GDM1 (cell line): ENCODE data around the gene THSD4.
A peak's percentile ranks its signal among the peaks of the same experiment; 100 is the strongest.
"Not testable (repeated sequence)": the region's sequence is repeated elsewhere in the genome, so short reads cannot be mapped to it uniquely, and the experiment has no call there.

ENCODE experiments used
- DNase-seq: peaks from one replicate; lab custom pipeline; 2025; lab: John Stamatoyannopoulos, UW

Gene THSD4

GRCh38 chr15:71723344-71723743 lies 608.1 kb downstream of the THSD4 start:
- DNase-seq = no peak

- DNase-seq = not testable (repeated sequence)
These were observed 610.1 kb downstream of the THSD4 start for GRCh38 chr15:71725207-71725955.

DNA sequence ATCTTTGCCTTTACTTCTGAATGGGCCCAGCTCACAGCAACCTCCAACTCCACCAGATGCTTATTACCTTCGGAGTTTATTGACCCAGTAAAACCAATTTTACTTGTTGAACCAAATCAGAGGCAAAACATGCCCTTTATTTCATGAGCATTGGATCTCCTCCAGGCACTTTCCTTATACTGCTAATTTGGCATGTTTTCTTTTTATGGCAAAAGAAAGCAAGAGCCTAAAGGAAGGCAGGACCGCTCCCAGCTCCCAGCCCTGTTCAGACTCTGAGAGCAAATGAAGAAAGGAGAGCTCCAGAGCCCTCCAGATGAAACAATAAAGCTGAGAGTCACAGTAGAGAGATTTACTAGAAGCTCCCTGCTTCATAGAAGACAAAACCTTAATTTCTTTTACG lies 613.6 kb downstream of the THSD4 start:
- no peak for DNase-seq

DNA sequence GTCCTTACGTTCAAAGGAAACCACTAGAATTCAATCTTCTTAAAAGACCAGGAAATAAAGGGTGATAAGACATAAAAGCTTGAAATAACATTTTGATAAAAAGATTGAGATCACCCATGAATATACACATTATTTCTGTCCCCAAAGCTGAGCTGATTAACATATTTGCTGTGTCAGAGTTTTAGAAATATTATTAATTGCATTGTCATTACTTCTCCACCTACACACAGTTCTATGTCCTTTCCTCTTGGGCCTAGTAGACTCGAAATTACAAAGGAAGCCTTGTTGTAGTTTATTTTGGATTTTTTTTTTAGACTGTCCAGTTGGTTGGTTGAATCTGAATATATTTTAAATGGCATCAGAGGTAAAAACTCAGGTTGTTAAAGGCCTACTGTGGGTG lies 614.0 kb downstream of the THSD4 start:
- DNase-seq = no peak

DNA sequence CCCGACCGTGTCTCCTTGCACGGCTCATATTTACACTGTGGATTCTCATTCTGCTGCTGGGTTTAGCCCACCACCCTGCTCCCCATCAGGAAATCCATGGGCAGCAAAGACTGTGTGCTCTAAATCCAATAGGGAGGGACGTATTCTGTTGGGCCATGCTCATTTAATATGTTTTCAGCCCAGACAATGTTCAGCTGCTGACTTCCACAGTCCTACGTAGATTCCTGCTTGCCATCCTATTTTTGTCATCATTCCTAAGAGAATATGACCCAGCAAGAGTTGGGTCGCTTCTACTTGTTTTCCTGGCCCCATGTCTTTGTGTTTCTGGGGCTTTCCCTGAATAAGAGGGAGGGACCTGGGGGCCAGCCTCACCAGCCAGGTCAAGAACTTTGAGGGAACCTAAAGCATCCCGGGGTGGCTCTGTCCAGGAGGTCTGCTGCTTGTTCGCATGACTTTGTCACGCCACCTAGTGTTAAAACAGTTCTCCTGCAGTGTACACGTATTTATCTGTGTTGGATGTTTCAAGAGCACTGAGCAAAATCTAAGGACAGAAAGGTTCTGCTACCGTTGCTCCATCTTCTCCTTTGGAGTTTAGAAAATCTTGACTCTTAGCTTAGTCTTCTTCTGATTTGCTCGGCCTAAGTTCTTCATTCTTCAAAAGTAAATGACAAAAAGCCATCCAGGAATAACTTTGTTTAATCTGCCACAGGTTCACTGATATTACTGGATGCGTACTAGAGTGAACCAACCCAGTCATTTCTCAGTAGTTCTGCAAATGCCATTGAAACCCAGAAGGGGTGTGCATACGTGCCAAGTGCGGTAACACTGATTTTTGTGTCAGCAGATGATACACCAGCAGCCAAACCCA lies 615.2 kb downstream of the THSD4 start:
- peak; percentile 7 for DNase-seq

DNA sequence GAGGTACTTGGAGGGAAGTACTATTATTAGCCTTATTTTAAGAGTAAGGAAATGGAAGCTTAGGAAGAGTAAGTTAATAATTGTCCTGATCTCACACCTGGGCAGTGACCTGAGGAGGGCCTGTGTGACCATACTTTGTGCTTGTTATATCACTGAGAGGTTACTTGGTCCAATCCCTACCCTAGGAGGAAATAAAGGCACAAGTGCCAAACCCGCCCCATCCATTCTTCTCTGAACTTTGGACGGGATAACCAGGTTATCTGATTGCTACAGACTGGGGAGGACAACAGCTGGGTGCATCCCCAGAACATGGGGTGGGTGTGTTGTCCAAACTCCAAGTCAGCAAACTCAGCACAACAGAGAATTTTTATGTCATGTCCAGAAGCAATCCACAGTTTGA lies 617.4 kb downstream of the THSD4 start:
- DNase-seq = no peak

DNA sequence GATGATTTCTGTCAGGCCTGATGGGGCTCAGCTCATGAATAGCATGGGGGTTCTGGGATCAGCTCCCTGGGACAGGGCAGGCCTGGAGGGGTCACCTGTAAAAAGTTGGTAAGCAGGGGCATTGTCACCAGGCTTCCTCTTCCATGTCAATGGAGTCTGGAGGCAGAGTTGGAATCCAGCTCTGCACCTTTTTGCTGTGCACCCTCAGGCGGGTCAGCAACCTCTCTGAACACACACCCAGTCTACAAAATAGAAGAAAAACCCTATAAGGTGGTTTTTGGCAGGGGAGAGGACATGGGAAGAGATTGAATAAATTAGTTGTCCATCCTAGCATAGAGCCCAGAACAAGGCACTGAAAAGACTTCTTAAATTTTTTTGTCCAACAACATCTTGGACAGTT lies 617.9 kb downstream of the THSD4 start:
- no peak for DNase-seq

DNA sequence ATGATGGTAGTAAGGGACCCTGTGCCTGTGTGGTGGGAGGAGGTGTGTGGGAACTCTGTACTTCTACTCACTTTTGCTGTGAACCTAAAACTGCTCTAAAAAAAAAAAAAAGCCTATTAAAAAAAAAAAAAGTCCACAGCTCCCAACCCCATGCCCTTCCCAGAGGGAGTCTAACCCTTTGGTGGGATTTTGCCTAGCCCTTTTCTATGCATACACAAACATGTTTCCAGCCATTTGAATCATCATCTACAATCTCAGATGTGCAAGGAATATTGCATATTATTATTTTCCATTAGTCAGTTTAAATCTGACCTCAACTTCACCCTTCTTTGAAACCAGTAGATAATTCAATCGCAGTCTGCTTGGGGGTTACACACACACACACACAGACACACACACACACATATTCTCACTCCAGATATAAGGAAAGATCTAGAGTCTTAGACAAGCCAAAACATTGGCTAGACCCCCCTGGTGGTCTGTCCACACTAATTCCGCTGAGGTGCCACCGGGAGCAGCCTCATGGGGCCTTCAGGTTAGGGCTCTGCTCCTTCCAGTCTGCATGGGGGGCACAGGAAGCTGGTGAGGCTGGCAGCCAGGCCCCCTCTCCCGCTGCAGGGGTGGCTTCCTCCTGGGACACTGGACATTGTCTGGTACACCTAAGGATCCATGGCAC lies 619.6 kb downstream of the THSD4 start:
- no peak for DNase-seq

GRCh38 chr15:71735385-71735757 lies 620.1 kb downstream of the THSD4 start:
- DNase-seq = no peak

DNA sequence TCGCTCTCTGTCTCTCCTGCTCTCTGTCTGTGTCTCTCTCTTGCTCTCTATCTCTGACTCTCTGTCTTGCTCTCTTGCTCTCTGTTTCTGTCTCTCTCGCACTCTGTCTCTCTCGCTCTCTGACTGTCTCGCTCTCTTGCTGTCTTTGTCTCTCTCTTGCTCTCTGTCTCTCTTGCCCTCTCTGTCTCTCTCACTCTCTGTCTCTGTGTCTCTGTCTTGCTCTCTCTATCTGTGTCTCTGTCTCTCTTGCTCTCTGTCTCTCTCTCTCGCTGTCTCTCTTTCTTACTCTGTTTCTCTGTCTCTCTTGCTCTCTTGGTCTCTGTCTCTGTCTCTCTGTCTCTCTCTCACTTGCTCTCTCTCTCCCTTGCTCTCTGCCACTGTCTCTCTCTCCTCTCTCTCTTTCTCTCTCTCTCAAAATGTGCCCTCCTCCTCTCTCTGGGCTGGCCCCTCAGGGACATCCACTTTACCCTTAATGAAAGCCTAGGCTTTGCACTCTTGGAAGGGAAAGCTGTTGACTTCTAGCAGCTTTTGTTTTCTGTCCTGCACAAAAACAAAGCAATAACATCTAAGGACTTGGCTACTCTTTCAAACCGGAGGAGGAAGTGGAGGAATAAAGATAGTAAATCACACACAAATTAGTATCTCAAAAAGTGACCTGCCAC lies 621.1 kb downstream of the THSD4 start:
- DNase-seq = no peak

DNA sequence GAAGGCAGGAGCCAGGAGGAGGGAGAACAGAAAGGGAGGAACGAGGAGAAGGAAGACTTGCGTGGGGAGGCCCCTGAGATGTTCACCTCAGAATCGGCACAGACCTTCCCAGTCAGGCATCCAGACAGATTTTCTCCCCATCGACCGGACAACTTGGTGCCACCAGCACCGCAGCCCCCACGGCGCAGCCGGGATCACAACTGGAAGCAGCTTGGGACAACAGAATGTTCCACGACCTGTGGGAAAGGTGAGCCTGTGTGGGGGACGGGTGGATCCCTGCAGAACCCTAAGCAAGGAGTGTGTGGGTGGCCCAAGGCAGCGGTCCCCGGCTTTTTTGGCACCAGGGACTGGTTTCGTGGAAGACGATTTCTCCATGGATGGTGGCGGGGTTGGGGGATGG lies 622.5 kb downstream of the THSD4 start:
- no peak for DNase-seq

DNA sequence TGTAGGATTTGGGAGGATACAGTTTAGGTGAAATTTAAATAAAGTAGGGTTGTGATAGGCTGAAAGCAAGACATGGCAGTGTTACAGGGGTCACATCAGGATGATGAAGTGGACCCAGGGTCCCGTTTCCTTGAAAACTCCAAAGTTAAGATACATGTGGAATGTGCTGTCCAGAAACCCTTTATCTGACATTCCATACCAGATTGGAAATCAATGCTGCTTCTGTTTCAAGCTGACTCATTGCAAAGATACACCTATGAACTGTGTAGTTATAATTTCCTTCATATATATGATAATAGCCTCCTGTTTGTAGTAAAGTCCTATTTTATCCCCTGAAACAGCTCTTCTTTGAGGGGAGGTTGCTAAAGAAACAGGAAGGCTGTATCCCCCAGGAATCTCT lies 624.1 kb downstream of the THSD4 start:
- DNase-seq = no peak

DNA sequence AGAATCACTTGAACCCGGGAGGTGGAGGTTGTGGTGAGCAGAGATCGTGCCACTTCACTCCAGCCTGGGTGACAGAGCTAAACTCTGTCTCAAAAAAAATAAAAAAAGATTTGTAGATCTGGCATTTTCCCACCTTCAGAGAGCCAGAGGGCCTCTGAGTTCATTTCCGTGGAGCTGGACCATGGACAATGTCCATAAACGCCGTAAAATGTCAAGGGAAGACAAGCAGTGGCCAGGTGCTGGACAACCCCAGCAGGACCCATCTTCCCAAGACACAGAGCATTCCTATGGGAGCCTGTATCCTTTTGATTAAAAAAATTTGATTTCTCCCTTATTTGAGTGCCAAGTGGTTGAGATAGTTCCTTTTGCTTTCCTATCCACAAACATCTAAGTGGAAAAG lies 627.7 kb downstream of the THSD4 start:
- DNase-seq = no peak

- DNase-seq = no peak
These were observed 628.7 kb downstream of the THSD4 start for GRCh38 chr15:71743861-71744382.

GRCh38 chr15:71746719-71747118 lies 631.4 kb downstream of the THSD4 start:
- no peak for DNase-seq

GRCh38 chr15:71747128-71748083 lies 632.1 kb downstream of the THSD4 start:
- DNase-seq = no peak

DNA sequence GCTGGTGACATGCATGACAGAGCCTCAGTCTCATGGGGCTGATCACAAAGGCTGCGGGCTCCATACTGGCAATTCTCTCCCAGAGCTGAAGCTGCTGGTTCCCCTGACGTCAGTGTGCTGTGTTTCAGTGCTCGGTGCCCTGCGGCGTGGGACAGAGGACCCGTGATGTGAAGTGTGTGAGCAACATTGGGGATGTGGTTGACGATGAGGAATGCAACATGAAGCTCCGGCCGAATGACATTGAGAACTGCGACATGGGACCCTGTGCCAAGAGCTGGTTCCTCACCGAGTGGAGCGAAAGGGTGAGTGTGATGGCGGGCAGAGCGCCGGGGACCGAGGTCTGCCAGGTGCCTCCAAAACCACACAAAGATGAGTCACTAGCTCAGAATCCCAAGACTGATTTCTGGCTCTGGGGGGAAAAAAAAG lies 633.0 kb downstream of the THSD4 start:
- no peak for DNase-seq

DNA sequence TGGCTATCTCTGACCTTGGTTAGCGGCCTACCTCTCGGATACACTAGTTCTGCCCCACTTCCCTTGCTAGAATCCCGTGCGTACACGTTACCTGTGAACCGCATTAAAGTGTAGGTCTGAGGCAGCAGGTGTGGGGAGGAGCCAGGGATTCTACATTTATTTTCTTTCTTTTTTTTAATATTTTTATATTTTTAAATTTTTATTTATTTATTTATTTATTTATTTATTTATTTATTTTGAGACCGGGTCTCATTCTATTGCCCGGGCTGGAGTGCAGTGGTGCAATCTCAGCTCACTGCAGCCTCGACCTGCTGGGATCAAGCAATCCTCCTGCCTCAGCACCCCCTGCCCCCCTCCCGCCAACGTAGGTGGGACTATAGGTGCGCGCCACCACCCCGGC lies 634.2 kb downstream of the THSD4 start:
- DNase-seq = no peak

DNA sequence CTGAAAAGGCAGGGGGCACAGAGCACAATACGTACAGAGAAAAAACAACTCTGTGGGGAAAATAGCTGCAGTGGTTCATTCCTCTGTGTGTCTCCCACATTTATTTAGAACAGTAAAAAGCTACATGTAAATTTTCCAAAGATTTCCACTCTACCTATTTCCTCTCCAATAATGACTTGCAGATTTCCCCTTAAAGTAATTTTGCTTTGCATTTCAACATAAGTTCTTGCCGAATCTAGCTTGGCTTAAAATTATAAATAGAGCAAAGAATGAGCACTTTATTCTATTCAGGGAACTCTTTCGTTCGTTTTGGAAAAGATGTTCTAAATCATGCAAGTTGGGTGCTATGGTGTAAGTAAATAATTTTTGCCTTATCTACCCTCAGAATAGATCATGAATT lies 636.9 kb downstream of the THSD4 start:
- no peak for DNase-seq

DNA sequence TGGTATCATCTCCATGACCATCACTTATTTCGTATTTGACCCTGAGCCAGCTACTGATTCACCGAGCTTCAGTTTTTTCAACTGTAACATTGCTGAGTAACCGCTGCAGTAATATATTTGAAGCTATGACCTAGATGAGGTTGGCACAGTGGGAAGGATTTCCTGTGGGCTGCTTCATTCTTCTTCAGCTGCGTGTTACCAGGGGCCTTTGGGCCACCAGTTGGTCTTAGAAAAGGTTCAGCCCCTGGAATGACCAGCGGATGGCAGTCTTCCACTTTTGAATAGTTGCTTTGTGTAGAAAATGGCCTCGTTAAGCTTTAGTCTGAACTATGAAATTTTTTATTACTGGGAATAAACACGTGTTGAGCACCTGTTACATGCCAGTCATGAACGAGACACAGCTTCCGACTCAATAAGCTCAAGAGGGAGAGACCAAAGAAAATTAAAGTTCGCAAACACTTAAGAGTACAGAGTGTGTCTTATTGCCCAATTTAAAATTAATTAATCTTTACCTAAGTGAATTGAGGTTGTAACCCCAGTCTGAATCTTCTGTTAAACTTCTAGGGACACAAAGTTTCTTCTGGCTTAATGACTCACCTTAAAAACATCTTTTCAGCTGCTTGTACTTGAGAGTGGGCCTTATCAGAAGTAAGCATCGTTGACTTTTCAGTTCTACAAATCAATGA lies 637.5 kb downstream of the THSD4 start:
- DNase-seq = peak; percentile 31
